HG03378 (cell line): ENCODE measurements around the gene MARCHF10.
"Not testable (repeated sequence)": the region's sequence is repeated elsewhere in the genome, so short reads cannot be mapped to it uniquely, and the experiment has no call there.

Experiments used
- ATAC-seq: cut with Tn5 transposase; IDR thresholded peaks from one replicate; pipeline ENCODE4 v1.9.1; 2021; ENCODE audit warnings: mild to moderate bottlenecking, moderate library complexity; ENCODE audit not compliant: unreplicated experiment

MARCHF10 gene

DNA sequence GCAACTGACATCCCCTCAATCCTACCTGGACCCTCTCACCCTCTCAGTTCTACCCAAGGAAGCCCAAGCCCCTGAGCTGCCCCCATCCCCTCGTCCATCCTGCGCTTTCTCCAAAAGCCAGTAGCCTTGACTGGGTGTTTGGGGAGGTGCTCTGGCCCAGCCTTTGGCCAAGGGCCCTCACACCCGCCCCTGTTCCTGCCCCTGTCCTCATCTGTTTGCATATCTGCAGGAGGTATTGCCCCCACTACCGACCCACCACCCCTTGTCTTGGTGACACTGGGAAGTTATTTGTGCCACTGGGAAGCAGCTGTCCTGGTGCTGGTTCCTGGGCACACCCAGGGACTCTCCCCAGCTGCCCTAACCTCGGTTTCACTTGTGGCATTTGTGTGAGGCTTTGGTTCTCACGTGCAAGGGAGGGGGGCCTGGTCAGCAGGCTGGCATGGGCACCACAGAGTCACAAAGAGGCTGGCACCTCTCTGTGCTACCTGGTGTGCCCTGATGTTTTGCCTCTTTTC lies 105.3 kb downstream of the MARCHF10 start:
- no peak for ATAC-seq

- no peak for ATAC-seq
These were observed 106.4 kb downstream of the MARCHF10 start for GRCh38 chr17:62701706-62702085.

GRCh38 chr17:62700964-62701705 lies 107.0 kb downstream of the MARCHF10 start:
- ATAC-seq = no peak

DNA sequence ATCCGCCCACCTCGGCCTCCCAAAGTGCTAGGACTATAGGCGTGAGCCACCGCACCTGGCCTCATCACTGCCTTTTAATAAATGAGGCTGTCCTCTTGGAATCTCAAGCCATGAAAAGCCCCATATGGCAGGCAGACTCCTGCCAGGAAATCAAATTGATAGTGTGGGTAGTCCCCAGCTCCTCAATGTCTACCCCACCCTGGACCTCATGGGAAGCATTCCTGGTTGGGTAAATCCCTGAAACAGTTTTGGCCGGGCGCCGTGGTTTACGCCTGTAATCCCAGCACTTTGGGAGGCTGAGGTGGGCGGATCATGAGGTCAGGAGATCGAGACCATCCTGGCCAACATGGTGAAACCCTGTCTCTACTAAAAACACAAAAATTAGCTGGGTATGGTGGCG lies 109.7 kb downstream of the MARCHF10 start:
- ATAC-seq = not testable (repeated sequence)

GRCh38 chr17:62696726-62697490 lies 111.2 kb downstream of the MARCHF10 start:
- ATAC-seq = no peak

DNA sequence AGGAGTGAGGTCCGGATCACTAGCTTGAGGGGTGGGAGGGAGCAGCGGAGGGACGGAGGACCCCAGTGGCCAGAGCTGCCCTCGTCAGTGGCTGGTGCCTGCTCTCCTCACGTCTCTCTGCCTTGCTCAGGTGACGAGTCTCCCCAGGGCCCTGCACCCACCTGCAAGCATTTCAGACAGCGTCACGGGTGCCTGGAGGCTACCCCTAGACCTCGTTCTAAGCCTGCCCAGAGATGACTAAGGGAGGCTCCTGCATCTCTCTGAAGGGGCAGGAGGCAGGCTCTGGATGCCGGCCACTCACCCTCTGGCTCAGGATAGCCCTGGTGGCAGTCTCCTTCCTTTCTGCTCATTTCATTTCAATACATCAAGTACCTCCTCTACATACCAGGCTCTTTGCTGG lies 111.9 kb downstream of the MARCHF10 start:
- no peak for ATAC-seq

- not testable (repeated sequence) for ATAC-seq
These were observed 112.9 kb downstream of the MARCHF10 start for GRCh38 chr17:62695093-62695738.

DNA sequence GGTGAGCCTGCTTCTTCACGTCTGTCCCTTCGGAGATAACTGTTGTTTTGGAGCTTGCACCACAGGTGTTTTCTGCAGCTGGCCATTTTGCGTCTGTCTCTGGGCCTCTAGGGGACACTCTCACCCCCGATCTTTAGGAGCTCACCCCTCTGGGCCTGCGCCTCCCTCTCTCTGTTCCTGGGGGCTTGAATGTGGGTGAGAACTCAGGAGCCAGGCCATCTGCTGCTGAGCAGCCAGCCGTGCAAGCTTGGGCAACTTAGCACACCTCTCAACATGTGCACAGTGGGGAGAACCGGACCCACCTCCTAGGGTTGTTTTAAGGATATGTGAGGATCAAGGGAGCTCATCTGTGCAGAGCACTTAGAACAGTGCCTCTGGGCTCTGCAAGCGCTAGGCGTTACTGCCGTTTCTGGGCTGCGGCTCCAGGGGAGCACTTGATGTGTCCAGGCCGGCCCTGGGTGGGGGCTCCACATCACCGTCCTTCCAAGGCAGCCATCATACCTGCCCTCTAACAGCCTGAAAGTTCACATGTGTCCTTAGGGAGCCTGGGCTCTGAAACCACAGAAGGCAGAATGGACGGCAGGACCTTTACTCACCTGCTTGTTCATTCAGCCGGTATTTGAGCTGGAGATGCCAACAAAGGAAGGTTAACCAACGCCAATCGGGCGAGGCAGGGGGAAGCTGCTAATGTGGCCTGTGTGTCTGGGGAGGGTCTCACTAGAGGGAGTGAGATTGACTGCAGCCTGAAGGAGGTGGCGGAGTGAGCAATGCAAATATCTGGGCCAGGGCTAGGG lies 114.3 kb downstream of the MARCHF10 start:
- no peak for ATAC-seq

GRCh38 chr17:62692721-62693431 lies 115.2 kb downstream of the MARCHF10 start:
- no peak for ATAC-seq

GRCh38 chr17:62692159-62692651 lies 115.9 kb downstream of the MARCHF10 start:
- ATAC-seq = no peak

DNA sequence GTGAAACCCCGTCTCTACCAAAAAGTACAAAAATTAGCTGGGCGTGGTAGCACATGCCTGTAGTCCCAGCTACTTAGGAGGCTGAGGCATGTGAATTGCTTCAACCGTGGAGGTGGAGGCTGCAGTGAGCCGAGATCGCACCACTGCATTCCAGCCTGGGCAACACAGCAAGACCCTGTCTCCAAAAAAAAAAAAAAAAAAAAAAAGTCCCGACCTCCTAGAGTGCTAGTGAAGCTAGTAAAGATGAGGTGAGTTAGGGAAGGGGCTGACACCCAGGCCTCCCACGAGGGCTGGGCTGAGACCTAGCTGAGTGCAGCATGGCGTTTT lies 116.6 kb downstream of the MARCHF10 start:
- not testable (repeated sequence) for ATAC-seq

DNA sequence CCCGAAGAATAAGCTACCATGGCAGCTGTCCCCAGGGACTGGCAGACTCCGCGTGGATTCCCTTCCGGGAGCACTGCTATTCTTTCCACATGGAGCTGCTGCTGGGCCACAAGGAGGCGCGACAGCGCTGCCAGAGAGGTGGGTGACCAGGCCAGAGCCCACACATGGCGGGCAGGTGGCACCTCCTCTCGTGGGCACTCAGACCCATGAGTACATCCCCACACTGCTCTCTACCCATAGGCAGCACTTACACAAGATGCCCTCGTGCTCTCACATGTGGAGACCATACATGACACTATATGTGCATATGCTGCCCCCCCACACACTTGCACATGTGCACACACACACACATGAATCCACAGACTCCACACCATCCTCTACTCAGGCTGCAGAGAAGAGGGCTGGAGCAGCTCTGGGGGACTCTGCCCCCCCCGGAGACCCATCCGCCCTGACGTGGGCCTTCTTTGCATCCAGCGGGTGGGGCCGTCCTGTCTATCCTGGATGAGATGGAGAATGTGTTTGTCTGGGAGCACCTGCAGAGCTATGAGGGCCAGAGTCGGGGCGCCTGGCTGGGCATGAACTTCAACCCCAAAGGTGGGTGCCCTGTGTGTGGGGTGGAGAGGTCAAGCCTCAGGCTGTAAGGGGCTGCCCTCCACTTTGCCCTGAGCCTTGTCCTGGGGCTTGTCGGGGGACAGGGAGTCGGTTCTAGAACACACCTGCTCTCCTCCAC lies 117.8 kb downstream of the MARCHF10 start:
- no peak for ATAC-seq

DNA sequence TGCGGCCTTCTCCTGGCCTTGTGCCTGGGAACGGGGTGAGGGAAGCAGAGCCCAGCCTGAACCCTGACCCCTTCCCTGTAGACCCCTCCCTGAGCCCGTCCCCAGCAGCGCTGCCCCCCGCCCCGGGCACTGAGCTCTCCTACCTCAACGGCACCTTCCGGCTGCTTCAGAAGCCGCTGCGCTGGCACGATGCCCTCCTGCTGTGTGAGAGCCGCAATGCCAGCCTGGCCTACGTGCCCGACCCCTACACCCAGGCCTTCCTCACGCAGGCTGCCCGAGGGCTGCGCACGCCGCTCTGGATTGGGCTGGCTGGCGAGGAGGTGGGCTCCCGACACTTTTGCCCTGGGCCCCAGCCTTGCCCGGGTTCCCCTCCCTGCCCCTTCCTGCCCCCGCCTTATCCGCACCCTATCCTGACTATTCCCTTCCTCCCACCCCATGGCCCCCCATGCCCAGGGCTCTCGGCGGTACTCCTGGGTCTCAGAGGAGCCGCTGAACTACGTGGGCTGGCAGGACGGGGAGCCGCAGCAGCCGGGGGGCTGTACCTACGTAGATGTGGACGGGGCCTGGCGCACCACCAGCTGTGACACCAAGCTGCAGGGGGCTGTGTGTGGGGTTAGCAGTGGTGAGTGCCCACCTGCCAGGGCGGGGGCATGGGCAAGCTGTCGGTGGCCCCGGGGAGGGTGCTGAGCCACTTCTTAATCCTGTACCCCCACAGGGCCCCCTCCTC lies 118.5 kb downstream of the MARCHF10 start:
- no peak for ATAC-seq

DNA sequence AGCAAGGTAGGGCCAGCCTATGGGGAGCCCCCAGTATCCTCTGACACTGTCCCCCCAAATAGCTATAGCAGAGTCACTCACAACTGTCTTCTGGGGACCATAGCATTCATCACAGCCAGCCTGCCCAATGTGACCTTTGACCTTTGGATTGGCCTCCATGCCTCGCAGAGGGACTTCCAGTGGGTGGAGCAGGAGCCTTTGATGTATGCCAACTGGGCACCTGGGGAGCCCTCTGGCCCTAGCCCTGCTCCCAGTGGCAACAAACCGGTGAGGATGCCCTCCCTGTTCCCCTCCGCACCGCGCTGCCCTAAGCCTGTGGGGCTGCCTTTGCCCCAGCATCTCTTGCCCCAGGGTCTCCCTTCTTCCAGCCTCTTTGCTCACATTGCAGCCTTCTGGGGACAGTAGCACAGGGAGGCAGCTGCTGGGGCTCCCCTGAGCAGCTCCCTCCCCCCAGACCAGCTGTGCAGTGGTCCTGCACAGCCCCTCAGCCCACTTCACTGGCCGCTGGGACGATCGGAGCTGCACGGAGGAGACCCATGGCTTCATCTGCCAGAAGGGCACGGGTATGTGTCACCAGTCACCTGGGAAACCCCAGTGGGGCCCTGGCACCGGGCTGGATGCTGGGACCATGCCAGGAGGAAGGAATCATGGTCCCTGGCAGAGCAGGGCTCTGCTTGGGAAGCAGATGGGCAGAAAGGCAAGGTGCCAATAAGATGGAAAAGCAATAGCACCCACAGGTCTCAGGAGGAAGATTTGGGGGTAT lies 119.5 kb downstream of the MARCHF10 start:
- no peak for ATAC-seq

- ATAC-seq = no peak
These were observed 120.1 kb downstream of the MARCHF10 start for GRCh38 chr17:62687997-62688396.

DNA sequence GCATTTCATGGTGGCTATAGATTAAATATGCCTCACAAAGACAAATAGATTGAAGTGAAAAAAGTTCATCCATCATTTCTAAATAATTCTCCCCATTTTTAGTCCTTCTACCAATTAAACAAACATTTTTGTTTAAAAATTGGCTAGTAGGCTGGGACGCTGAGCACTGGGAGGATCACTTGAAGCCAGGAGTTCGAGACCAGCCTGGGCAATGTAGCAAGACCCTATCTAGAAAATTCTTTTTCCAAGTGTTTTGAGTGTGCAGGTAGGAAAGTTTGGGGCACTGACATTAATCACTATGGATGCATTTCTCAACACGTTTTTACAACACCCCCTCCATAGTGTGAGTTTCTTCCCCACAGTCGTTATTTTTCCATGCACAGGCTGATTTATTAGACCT lies 123.9 kb downstream of the MARCHF10 start:
- no peak for ATAC-seq

DNA sequence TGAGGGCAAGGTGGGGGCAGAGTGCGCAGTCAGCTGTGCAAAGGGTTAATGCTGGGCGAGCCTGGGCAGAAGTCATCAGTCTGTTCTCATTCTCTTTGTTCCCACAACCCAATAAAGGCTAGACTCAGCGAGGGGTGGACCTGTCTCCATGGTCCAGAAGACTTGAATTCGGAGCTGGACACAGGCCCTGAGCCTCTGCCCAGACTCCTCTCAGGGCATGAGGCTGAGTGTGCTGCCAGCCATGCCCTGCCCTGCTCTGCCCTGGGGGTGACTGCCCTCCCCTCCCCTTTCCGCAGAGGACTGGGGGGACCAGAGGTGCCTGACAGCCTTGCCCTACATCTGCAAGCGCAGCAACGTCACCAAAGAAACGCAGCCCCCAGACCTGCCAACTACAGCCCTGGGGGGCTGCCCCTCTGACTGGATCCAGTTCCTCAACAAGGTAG lies 126.2 kb downstream of the MARCHF10 start:
- no peak for ATAC-seq
